ENCODE measurements around the gene STXBP1.

The STXBP1 gene

GRCh38 chr9:127567035-127567729, 44.9 kb upstream of the STXBP1 start:
- H3K4me3 ChIP-seq (replicated peaks in 1 of 2; ENCODE audit: low read depth in 2 of 2, low read length in 2 of 2) = peak overlapping the region; percentile 93 to 94
- peak; percentile 60 to 63 for DNase-seq (ENCODE audit: low read depth in 2 of 2)
- TF ChIP-seq CTCF (IDR thresholded peaks at IDR 0.05; ENCODE audit: low read depth, low read length) = no peak

- no peak for DNase-seq (ENCODE audit: low read depth in 2 of 2)
- no peak for TF ChIP-seq CTCF (IDR thresholded peaks at IDR 0.05; ENCODE audit: low read depth, low read length)
- H3K4me3 ChIP-seq (replicated peaks in 1 of 2; ENCODE audit: low read depth in 2 of 2, low read length in 2 of 2) = peak overlapping the region; percentile 93 to 94
Measured at GRCh38 chr9:127567730-127568617, 44.1 kb upstream of the STXBP1 start.

- peak overlapping the region; percentile 93 to 94 for H3K4me3 ChIP-seq (replicated peaks in 1 of 2; ENCODE audit: low read depth in 2 of 2, low read length in 2 of 2)
- TF ChIP-seq CTCF (IDR thresholded peaks at IDR 0.05; ENCODE audit: low read depth, low read length) = no peak
- no peak for DNase-seq (ENCODE audit: low read depth in 2 of 2)
Measured at GRCh38 chr9:127568618-127568970, 43.5 kb upstream of the STXBP1 start.

GRCh38 chr9:127568971-127569885, 42.8 kb upstream of the STXBP1 start:
- no peak for TF ChIP-seq CTCF (IDR thresholded peaks at IDR 0.05; ENCODE audit: low read depth, low read length)
- H3K4me3 ChIP-seq (replicated peaks in 1 of 2; ENCODE audit: low read depth in 2 of 2, low read length in 2 of 2) = peak overlapping the region; percentile 93 to 94
- DNase-seq (ENCODE audit: low read depth in 2 of 2) = peak; percentile 76 to 89

- no peak for TF ChIP-seq CTCF (IDR thresholded peaks at IDR 0.05; ENCODE audit: low read depth, low read length)
- H3K4me3 ChIP-seq (replicated peaks in 1 of 2; ENCODE audit: low read depth in 2 of 2, low read length in 2 of 2) = peak overlapping the region in 1 of 2 donors; percentile 56
- DNase-seq (ENCODE audit: low read depth in 2 of 2) = no peak
Measured at GRCh38 chr9:127569886-127570401, 42.1 kb upstream of the STXBP1 start.

GRCh38 chr9:127570533-127571111, 41.5 kb upstream of the STXBP1 start:
- H3K4me3 ChIP-seq (replicated peaks in 1 of 2; ENCODE audit: low read depth in 2 of 2, low read length in 2 of 2) = no peak overlapping the region
- no peak for TF ChIP-seq CTCF (IDR thresholded peaks at IDR 0.05; ENCODE audit: low read depth, low read length)
- DNase-seq (ENCODE audit: low read depth in 2 of 2) = no peak

Measured in cardiac fibroblast (primary cell).